GM19467 (cell line): Measurements from ENCODE around the gene TMEM235.

Experiments
- ATAC-seq: cut with Tn5 transposase; IDR thresholded peaks from one replicate; pipeline ENCODE4 v1.9.1; 2021; ENCODE audit warnings: mild to moderate bottlenecking, moderate library complexity; ENCODE audit not compliant: unreplicated experiment

TMEM235 gene

DNA sequence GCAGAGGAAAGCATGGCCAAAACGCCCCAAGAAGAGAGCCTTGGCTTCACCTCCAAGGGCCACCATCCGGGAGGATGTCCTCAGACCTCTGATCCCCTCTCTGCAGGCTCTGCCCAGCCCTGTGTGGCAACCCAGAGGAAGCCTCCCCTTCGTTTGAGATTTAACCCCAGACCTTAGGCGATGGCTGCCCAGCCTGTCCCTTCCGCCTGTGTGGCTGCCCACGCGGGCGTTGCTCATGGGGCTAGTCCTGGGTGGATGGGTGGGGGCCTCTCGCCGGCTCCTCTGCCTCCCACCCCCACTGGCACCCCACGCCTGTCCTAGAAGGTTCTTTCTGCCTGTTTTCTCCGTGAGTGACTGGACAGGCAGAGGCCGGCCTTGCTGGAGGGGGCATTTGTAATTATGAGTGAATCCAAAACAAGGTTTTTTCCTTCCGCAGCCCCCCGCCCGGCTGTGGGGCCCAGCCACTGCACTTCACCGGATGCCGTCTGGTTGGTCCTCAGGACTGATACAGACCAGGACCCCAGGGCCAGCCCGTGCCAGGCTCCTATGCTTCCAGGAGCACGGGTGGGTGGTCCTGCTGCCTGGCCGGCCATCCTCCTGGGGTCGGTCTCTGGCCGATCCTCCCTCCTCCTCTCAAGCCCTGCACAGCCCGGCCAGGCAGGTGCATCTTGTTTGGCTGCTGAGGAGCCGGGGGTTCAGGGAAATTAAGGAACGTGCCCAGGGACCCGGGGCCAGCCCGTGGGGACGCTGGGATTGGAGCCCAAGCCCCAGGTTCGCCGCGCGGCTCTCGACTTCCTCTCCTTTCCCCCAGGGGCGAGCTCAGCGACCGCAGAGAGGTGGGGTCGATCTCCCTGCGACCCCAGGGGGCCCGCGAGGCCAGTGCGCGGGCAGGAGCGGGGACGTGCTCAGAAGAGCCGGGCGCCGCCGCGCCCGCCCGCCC lies at the start of gene TMEM235:
TSS of gene TMEM235 (plus strand) at position 636 of the 940 bp plus-strand sequence. CDS start 393 bp downstream, outside the sequence.
- ATAC-seq = no peak

DNA sequence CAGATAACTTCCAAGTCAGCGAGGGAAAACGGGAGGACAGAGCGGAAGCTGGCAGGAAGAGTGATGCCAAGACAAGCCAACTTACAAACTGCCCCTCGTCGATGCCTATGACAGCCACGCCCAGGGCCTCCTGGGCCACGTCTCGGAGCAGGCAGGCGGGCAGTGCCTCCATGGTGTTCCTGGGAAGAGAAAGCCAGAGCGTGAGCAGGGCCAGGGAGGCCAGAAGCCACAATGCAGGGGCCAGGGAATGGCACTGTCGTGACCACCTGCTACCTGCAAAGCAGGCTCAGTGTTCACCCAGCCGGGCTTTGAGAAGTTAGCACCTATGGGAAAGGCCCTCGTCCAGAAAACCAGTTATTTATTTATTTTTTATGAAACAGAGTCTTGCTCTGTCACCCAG lies 48.9 kb upstream of the TMEM235 start:
- no peak for ATAC-seq

DNA sequence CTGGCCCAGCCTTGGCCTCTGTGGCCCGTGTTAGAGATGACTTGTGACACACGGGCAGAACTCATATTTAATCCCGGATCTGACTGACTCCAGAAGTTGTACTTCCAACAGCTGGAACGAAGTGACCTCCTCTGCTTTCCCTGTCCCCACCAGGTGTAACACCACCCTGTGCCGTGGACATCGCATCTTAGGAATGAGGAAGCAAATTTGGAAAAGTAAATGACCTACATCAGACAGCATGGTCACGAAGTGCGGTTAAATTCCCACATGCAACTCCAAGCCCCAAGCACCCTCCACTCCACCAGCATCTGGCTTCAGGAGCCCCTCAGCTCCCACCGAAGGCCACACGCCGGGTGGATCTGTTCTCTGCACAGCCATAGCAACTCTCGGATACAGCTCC lies 47.5 kb upstream of the TMEM235 start:
- ATAC-seq = no peak

DNA sequence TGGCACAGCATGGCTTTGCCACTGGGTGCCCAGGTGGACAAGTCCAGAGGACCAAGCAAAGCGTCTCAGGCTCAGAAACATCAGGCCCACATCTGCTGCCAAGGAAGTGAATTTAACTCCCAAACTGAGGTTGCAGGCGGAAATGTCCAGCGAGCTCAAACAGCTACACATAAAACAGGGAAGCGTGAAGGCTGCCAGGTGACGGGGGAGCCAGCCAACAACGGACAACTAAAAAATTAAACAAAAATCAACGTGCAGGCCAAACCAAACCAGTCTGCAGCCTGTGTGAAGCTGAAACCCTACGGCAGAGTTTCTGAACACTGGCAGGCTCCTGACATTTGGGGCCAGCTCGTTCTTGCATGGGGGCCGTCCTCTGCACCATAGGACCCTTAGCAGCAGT lies 47.1 kb upstream of the TMEM235 start:
- no peak for ATAC-seq

DNA sequence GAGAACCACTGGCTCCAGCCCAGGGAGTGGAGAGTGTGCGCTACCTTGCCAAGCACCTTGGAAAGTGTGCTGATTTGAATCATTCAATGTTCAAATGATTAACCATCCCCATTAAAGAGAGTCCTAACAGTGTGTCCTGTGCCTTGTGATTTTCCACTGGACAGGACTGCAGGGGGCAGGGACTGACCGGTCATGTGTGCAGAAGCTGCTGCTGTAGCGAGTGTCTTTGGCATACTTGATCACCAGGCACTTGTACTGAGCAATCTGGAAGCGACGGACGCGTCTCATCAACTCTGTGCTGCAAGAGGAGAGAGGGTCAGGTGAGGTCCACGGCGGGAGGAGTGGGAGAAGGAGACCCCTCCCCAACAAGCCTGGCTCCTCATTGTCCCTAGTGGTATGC lies 46.6 kb upstream of the TMEM235 start:
- ATAC-seq = no peak

DNA sequence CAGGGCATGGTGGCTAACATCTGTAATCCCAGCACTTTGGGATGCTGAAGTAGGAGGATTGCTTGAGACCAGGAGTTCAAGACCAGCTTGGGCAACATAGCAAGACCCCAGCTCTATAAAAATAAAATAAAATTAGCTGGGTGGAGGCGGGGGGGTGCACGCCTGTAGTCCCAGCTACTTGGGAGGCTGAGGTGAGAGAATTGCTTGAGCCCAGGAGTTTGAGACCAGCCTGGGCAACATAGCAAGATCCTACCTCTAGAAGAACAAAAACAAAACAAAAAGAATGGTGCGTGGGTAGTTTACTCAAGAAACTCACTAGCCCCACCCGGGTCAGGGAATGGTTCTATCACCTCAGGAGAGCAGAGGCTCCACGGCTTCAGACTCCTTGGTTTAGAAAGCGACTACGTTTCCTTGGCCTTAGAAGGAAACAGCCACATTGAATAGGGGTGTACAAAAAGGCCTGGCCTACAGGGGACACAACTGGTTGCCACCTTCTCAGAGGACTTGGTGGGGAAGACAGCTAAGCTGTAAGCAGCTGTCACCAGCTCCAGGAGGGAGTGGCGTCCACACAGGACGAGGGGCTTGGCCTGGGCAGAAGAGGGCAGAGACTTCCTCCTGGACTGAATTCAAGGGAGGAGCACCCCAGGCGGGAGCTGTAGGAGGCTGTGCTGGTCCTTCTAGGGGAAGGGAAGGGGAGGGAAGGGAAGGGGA lies 45.3 kb upstream of the TMEM235 start:
- ATAC-seq = no peak

DNA sequence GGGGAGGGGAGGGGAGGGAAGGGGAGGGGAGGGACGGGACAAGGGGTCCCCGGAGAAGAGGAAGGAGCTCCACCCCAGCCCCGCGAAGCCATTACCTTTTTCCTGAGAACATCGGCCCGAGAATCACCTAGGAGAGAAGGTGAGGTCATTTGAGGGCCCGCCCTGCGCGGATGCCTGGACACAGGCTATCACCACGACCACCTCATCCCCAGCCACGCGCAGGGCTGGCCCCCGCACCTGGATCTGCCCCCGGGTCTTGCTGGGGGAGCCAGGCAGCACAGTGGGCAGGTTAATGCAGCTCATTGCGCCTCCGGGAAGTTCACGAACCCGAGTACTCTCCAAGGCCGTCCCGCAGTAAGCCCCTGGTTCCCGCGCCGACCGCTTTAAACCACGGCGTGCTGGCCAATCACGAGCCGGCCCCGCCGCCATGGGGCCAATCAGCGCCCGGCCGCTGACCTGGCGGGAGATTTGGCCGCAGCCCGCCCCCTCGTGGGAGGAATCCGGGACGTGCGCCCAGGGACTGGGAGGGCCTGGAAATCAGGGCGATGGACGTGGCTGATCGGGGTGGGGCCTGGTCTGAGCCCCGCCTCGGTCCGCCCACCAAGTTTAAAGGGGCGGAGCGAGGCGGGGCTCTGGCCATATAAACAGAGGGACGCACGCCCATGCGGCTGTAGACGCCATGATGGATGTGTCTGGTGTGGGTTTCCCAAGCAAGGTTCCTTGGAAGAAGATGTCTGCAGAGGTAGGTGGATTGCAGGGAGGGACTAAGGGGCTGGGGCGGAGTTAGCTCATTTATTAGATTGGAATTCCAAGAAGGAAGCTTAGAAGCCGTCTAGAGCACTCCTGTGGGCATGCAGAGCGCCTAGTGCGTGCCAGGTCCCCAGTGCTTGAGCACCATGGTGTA lies 44.5 kb upstream of the TMEM235 start, which contains the start of the genes AFMID and TK1:
TSS of gene AFMID (plus strand) at position 671 of the 904 bp plus-strand sequence. CDS start at position 680, 9 bp downstream.
TSS of gene TK1 (minus strand) at position 361 of the 904 bp plus-strand sequence. CDS start at position 303, 58 bp downstream.
- peak; percentile 89 for ATAC-seq

DNA sequence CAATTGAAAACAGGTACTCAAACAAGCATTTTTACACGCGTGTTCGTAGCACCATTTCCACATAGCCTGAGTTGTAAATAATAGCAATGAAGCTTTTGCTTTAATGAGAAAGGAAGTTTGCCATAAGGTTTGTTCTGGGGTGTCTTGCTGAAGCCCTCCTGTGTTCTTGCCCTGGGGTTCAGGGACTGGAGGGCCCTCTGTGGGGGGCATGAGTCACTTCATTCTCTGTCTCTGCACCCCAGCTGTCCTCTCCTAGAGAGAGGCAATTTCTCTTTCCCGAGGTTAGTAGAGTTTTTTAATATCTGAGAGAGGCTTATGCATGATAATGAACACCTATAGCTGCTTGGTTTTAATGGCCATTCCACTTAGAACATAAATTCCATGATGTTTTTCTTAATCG lies 34.7 kb upstream of the TMEM235 start:
- no peak for ATAC-seq

DNA sequence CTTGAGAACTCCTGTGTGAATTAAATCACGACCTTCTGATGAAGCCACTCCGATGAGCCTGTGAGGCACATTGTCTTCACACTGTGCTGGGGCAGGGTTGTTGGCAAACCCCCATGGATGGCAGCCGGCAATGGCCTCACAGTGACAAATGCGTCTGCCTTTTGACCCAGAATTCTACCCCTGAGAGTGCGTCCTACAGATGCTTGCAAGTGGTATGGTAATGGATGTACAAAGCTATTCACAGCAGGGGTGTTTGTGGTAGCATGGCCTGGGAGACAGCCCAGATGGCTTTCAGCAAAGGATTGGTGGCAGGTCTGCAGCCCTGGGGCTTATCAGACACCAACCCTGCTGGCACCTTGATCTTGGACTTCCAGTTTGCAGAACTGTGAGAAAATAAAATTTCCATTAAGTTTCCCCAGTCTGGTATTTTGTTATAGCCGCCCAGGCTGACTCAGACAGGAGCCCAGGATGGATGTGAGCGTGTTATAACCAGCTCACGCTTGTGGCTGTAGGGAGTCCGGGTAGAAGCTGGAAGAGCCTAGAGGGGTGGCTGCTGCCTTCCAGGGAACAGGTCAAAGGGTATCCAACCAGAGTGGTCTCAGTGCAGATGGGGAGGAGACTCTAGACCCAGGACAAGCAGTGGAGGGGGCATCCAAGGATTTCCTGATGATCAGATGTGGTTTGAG lies 34.1 kb upstream of the TMEM235 start:
- ATAC-seq = no peak

DNA sequence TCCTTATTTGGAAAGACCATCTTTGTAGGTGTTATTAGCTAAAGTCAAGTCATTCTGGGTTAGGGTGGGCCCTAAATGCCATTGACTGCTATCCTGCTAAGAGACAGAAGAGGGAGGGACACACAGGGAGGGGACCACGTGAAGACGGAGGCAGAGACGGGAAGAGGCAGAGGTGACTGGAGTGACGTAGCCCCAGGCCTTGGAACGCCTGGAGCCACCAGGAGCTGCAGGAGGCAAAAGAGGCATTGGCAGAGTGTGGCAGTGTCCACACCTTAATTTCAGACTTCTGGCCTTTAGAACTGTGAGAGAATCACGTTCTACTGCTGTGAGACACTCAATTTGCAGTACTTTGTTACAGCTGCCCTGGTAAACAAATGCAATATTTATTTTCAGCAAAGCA lies 31.0 kb upstream of the TMEM235 start:
- no peak for ATAC-seq

DNA sequence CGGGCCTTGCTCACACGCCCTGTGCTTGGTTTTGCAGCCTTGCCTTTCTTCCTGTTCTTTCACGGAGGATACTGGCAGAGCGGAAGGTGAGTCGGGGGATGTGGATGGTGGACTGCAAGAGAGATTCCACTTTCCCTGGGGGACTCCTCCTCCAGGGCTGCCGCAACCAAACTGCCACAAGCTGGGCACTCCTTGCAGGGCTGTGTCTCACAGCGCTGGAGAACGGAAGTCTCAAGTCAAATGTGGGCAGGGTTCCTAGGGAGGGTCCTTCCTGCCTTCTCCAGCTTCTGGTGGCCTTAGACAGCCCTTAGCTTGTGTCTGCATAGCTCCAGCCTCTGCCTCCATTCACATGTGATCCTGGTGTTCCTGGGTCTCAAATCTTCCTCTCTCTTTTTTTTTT lies 28.8 kb upstream of the TMEM235 start:
- no peak for ATAC-seq

DNA sequence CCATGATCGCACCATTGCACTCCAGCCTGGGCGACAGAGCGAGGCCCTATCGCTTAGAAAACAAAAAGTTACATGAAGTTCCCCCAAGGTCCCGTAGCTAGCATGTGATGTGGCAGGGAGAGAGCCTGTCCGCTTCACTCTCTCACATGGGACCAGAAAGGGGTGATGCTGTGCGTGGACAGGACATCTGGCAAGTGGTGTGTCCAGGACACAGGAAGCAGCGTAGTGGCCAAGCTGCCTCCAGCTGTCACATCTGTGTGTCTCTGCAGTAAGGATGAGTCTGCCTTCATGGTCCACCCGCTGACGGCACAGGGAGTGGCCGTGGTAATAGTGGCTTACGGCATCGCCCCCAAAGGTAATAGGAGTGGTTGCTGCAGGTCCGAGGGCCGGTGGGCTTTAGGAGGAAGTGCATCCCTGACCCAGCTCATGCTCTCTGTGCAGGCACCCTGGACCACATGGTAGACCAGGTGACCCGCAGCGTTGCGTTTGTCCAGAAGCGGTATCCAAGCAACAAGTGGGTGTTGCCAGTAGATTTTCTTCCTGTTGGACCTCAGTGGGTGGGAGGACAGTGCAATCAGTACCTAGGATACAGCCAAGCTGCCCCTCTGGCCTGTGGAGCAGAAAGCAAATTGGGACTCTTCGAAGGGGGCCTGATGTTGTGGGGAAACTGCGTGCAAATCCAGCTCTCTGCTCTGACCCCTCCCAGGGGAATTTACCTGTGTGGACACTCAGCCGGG lies 26.9 kb upstream of the TMEM235 start:
- ATAC-seq = no peak

DNA sequence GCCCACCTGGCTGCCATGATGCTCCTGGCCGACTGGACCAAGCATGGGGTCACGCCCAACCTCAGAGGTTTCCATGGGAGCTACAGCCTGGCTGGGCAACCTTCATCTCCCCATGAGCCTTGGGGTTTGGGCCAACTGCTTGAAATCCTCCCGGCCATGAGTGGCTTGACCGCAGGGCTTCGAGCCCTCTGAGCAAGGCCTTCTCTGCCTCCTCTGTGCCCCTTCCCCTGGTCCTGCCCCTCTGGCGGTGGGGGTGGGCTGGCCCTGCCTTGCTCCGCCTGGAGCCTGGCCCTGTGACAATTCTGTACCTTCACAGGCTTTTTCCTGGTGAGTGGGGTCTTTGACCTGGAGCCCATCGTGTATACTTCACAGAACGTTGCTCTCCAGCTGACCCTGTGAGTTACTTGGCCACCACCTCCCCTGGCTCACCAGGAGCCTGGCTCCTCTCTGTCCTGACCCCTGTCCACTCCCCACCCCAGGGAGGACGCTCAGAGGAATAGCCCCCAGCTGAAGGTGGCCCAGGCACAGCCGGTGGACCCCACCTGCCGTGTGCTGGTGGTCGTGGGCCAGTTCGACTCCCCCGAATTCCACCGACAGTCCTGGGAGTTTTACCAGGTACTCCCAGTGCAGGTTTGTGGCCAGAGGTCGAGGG lies 26.2 kb upstream of the TMEM235 start:
- ATAC-seq = no peak

DNA sequence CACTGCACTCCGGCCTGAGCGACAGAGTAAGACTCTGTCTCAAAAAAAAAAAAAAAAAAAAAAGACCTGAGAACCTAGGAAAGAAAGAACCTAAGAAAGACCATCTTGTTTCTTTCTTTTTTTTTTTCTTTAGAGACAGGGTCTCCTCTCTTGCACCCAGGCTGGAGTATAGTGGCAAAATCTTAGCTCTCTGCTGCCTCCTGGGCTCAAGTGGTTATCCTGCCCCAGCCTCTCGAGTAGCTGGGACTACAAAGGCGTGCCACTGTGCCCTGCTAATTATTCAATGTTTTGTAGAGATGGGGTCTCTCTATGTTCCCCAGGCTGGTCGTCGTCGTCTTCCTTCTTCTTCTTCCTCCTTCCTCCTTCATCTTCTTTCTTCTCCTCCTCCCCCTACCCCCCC lies 25.1 kb upstream of the TMEM235 start:
- ATAC-seq = no peak

DNA sequence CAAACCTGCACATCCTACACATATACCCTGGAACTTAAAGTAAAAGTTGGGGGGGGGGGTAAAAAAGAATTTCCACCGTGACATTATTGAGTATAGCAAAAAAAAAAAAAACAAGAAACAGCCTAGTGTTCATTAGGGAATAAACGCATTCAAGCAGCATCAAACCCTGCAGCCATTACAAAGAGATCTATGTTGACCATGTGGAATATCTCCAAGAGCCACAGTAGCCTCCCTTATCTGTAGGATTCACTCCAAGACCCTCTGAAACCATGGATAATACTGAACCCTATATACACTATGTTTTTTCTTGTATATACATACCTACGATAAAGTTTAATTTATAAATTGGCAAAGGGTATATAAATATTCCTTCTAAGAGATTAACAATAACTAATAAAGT lies 22.9 kb upstream of the TMEM235 start:
- no peak for ATAC-seq

DNA sequence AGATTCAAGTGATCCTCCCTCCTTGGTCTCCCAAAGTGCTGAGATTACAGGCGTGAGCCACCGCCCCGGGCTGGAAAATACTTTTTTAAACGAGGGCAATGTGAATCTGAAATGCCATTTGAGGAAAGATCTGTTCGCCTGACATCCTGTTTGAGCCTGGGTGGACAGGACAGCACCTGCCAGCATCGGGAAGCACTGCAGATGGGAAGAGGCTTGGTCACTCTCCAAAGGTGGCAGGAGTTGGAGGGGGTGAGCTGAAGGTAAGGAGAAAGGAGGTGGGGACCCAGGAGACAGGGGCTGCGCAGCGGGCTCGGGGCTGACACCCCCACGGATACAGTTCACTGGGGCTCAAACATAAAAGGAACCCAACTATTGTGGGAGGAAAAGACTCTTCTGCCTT lies 21.3 kb upstream of the TMEM235 start:
- ATAC-seq = no peak

DNA sequence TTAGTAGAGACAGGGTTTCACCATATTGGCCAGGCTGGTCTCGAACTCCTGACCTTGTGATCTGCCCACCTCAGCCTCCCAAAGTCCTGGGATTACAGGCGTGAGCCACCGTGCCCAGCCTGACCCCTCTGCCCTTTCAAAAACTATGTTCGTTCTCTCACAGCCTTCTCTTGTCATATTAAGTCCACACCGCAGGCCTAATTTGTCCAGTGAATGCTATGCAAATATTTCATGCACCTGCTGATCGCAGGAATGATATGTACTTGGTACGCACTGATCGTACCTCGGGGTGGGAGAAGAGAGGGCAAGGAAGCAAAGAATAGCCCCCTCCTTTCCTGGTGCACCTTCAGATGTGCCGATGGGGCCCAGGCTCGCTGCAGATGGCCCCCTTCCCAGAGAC lies 20.4 kb upstream of the TMEM235 start:
- ATAC-seq = no peak

DNA sequence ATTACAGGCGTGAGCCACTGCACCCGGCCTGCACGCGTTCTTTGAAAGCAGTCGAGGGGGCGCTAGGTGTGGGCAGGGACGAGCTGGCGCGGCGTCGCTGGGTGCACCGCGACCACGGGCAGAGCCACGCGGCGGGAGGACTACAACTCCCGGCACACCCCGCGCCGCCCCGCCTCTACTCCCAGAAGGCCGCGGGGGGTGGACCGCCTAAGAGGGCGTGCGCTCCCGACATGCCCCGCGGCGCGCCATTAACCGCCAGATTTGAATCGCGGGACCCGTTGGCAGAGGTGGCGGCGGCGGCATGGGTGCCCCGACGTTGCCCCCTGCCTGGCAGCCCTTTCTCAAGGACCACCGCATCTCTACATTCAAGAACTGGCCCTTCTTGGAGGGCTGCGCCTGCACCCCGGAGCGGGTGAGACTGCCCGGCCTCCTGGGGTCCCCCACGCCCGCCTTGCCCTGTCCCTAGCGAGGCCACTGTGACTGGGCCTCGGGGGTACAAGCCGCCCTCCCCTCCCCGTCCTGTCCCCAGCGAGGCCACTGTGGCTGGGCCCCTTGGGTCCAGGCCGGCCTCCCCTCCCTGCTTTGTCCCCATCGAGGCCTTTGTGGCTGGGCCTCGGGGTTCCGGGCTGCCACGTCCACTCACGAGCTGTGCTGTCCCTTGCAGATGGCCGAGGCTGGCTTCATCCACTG lies 17.3 kb upstream of the TMEM235 start, which contains the start of gene BIRC5:
TSS of gene BIRC5 (plus strand) at position 238 of the 690 bp plus-strand sequence. CDS start at position 302, 64 bp downstream.
- peak; percentile 89 for ATAC-seq
